HUES64 (cell line): ENCODE results near the gene NRP1.
"Not testable (repeated sequence)": the region's sequence is repeated elsewhere in the genome, so short reads cannot be mapped to it uniquely, and the experiment has no call there.

Source experiments
- H3K27ac ChIP-seq: 2 replicates; pipeline ENCODE4 v1.7.0; 2013; ENCODE audit warnings: low read depth, low read length, inconsistent platforms
- H3K27me3 ChIP-seq: 2 replicates; pipeline ENCODE4 v1.6.1; 2013; ENCODE audit warnings: mild to moderate bottlenecking, low read length; ENCODE audit not compliant: insufficient read depth
- H3K36me3 ChIP-seq: 2 replicates; pipeline ENCODE4 v1.6.1; 2013; ENCODE audit warnings: mild to moderate bottlenecking, low read length; ENCODE audit not compliant: insufficient read depth
- H3K4me1 ChIP-seq: 2 replicates; pipeline ENCODE4 v1.6.1; 2013; ENCODE audit warnings: mild to moderate bottlenecking, low read length, moderate library complexity; ENCODE audit not compliant: insufficient read depth
- H3K4me3 ChIP-seq: 2 replicates; pipeline ENCODE4 v1.5.1; 2013; ENCODE audit warnings: mild to moderate bottlenecking, low read length, moderate library complexity
- H3K9ac ChIP-seq: 2 replicates; pipeline ENCODE4 v1.6.1; 2013; ENCODE audit warnings: mild to moderate bottlenecking, low read depth, low read length
- H3K9me3 ChIP-seq: 2 replicates; pipeline ENCODE4 v1.6.1; 2013; ENCODE audit warnings: low read depth, low read length; ENCODE audit not compliant: insufficient read depth
- WGBS: fragments of 150-250, 120-280 bp; methylation state at CpG from one replicate; pipeline ENCODE4 v1.1.7; 2013; ENCODE audit warnings: missing lambda C conversion rate; 5-methylcytosine and 5-hydroxymethylcytosine counted together

Gene NRP1

DNA sequence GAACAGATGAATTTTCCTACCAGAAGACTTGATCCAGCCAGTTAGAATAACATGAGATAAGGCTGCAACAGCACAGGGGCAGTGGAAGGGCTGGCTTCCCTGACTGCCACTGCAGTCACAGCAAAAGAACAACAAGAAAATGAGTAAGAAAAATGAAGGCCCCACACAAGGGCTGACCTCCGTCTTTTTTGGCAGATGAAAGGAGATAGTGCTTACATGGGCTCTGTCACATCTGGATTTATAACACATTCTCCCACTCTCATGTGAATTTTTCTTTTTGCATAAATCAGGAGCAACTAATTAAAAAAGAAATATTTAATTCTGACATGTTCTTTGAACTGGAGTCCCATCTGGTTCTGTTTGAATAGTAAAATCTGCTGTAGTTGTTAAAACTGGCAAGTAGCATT lies 99.6 kb downstream of the NRP1 start:
- WGBS = 88% methylated on average over 1 of the region's 1 CpG
- H3K9ac ChIP-seq = no peak overlapping the region
- no peaks in the 10 kb centered on the region for H3K9me3 ChIP-seq
- H3K27me3 ChIP-seq = no peaks in the 10 kb centered on the region
- no peaks in the 10 kb centered on the region for H3K36me3 ChIP-seq
- no peak overlapping the region for H3K27ac ChIP-seq
- H3K4me3 ChIP-seq = no peak overlapping the region
- peaks cover 8% of the 10 kb centered on the region for H3K4me1 ChIP-seq

DNA sequence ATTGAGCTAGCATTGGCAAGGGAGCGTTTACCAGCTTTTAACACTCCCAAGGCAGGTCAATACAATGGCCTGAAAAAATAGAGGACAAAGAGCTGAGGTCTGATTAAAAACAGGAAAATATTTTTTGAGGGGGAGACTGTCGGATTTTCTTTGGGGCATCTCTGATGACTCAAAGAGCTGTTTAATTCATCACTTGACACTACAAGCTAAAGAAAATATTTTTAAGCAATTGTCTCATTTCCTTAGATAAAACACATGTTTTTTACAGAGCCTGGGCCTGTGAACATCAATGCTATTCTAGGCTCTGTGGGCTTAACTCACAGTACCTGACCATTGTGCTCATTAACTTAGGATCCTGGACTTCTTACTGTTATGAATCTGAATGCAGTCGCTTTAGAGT lies 100.8 kb downstream of the NRP1 start:
- H3K9ac ChIP-seq = no peak overlapping the region
- peaks cover 20% of the 10 kb centered on the region for H3K4me1 ChIP-seq
- WGBS = 87% methylated on average over 3 of the region's 3 CpGs
- H3K27me3 ChIP-seq = no peaks in the 10 kb centered on the region
- no peaks in the 10 kb centered on the region for H3K36me3 ChIP-seq
- no peaks in the 10 kb centered on the region for H3K9me3 ChIP-seq
- no peak overlapping the region for H3K4me3 ChIP-seq
- H3K27ac ChIP-seq = no peak overlapping the region

DNA sequence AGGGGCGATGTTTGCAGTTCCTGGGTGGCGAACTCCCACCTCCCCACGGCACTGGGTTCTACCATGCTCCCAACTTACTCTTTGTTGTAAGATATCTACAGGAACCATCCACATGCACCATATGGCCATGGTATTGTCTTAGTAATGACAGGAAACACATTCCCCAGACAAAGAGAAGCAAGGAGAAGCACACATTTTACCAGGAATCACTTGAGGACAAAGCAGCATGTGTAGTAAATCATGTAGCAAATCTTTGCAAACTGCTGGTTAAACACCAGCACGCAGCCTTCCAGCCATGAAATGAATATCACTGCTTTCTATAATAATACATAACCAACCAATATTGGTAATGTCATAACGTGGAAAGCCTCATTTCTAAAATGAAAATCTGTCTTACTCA lies 101.2 kb downstream of the NRP1 start:
- Histone ChIP-seq H3K9ac (no peak overlapping the region), H3K27me3 (no peaks in the 10 kb centered on the region), H3K27ac (no peak overlapping the region), H3K4me1 (peaks cover 24% of the 10 kb centered on the region), H3K4me3 (no peak overlapping the region), H3K36me3 (no peaks in the 10 kb centered on the region), H3K9me3 (no peaks in the 10 kb centered on the region)
- WGBS = 99% methylated on average over 5 of the region's 5 CpGs

DNA sequence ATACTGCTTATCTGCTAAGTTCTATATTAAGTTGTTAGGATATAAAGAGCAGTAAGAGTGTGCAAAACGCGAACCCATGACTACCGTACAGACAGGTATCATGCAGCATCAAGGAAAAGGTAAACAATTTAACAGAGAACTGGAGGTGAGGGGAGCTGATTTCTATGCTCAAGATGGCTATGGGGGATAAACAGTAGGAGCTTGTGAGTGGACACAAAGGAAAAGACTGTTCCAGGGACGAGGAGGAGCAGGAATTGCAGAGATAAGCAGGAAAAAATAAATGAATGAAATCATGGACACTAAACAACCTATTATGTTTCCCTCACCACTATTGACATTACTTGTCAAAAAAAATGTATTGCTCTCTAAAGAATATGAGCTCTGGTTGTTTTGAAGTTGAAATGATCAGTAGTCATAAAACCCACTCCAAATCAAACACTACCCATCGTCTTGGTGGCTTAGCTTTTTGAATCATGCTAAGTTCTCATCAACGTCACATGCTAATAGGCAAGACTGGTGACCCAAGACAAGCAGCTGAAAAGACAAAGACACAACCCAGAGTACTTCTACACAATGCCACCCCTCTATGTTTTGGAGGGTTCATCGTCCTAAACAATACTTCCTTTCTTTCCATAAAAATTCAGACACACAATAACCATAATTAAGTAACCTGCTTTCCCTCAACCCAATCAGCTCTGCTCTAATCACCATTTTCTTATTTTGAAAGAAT lies 102.7 kb downstream of the NRP1 start:
- Histone ChIP-seq H3K36me3 (no peaks in the 10 kb centered on the region), H3K27ac (no peak overlapping the region), H3K4me1 (peaks cover 24% of the 10 kb centered on the region), H3K27me3 (no peaks in the 10 kb centered on the region), H3K9me3 (no peaks in the 10 kb centered on the region), H3K4me3 (no peak overlapping the region), H3K9ac (no peak overlapping the region)
- 94% methylated on average over 6 of the region's 7 CpGs for WGBS

DNA sequence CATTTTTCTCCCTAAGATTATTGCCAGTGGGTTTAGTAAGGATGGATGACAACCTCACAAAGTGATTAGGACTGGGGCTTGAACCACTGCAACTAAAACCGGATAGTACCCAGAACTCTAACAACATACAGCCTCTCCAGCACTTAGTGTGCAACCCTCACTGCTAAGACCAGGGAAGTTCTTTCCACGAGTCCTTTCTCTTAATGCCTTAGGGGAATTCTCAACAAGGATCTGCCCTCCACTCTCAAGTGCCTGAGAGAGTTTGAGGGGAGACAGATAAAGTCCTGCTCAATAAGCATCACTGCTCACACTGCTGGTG lies 104.6 kb downstream of the NRP1 start:
- H3K27ac ChIP-seq = no peak overlapping the region
- no peak overlapping the region for H3K9ac ChIP-seq
- H3K9me3 ChIP-seq = no peaks in the 10 kb centered on the region
- peaks cover 18% of the 10 kb centered on the region for H3K4me1 ChIP-seq
- H3K36me3 ChIP-seq = no peaks in the 10 kb centered on the region
- no peaks in the 10 kb centered on the region for H3K27me3 ChIP-seq
- WGBS = 71% methylated on average over 2 of the region's 2 CpGs
- H3K4me3 ChIP-seq = no peak overlapping the region

DNA sequence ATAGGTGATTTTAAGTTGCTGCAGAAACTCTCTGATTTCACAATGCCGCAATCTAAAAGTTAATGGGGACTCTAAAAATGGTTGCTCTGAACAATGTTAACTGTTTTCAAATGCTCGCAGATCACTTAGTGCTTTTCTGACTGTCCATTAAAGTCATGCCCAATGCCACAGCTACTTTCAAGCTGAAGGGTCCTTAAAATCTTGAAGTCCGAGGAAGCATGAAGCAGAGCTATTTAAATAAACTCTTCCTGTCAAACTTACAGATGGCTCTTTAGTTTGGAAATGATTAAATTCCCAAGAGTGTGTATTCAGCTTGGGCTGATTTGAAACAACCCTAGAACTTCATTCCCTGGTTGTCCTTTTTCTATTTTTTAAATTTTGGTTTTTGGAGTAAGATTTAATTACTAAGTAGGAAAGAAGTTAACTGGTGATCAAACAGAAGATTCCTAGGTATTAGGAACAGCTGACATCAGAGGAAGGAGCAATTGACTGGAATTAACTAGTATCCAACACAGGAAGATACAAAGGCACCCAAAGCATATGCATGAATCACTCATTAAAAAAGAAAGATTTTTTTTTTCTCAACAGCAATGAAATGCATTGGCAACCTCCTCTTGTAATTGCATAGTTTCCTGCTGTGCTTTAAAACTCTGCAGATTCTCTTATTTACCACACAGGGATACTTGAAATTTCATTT lies 105.1 kb downstream of the NRP1 start:
- H3K4me3 ChIP-seq = no peak overlapping the region
- no peak overlapping the region for H3K9ac ChIP-seq
- peaks cover 17% of the 10 kb centered on the region for H3K4me1 ChIP-seq
- H3K36me3 ChIP-seq = no peaks in the 10 kb centered on the region
- no peaks in the 10 kb centered on the region for H3K27me3 ChIP-seq
- H3K27ac ChIP-seq = no peak overlapping the region
- no peaks in the 10 kb centered on the region for H3K9me3 ChIP-seq
- 93% methylated on average over 3 of the region's 3 CpGs for WGBS

DNA sequence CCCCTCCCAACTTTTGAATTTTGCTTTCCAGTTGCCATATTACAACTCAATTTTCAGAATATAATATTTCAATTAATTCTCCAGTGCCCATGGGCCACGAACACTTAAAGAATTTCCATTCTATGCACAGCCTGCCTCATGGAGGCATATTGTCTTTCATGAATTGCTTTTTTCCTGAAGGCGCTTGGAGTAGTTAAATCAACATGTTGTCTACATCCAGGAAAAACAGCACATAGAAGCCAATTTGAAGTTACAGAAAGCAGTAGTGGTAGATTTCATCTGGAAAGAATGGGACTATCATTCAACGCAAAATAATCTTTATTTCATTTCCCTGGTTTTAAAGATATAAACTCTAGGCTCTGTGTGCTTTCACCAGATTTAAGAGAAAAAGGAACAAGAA lies 106.0 kb downstream of the NRP1 start:
- Histone ChIP-seq H3K9ac (no peak overlapping the region), H3K4me3 (no peak overlapping the region), H3K27me3 (no peaks in the 10 kb centered on the region), H3K9me3 (no peaks in the 10 kb centered on the region), H3K4me1 (peaks cover 17% of the 10 kb centered on the region), H3K27ac (no peak overlapping the region), H3K36me3 (no peaks in the 10 kb centered on the region)
- WGBS = 91% methylated on average over 2 of the region's 3 CpGs

DNA sequence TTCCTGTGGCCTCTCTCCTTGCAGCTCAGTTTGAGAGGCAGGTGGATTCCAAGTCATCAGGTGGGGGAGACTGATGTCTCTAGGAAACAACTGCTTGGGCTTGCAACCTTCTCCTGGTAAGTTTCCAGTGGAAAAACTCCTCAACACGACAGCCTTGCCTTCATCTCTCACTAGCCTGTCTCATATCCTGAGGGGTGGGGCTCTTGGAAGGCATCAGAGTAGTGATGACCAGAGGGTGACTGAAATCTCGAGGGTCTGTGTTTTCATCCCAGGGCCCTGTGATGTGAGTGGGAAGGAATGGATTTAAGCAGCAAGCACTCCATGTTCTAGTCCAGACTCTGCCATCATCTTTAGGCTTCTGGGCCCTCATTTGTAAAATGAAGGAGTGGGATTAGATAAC lies 107.0 kb downstream of the NRP1 start:
- H3K27ac ChIP-seq = no peak overlapping the region
- no peaks in the 10 kb centered on the region for H3K36me3 ChIP-seq
- H3K27me3 ChIP-seq = no peaks in the 10 kb centered on the region
- no peak overlapping the region for H3K4me3 ChIP-seq
- peaks cover 17% of the 10 kb centered on the region for H3K4me1 ChIP-seq
- no peak overlapping the region for H3K9ac ChIP-seq
- 83% methylated on average over 2 of the region's 2 CpGs for WGBS
- H3K9me3 ChIP-seq = no peaks in the 10 kb centered on the region

DNA sequence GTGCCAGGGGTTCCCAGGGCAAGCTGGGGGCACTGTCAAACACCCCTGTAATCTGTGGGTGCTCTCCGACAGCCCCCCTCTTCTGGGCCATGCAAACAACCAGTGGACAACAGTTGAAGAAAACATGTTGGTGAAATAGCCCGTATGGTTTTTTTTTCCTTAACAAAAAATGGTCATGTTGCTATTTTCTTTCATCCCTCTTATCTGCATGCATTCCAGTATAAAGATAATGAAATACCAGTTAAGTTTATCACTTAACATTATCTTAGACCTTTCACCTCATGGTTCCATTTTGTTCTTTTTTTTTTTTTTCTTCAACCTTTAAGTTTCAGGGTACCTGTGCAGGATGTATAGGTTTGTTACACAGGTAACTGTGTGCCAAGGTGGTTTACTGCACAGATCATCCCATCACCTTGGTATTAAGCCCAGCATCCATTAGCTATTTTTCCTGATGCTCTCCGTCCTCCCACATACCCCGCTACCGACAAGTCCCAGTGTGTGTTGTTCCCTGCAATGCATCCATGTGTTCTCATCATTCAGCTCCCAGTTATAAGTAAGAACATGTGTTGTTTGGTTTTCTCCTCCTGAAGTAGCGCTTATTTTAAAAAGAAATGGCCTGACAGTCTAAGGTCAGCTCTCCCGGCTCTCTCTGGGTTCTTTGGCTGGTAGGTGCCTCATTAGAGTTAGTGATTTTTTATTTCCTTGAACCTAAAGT lies 110.1 kb downstream of the NRP1 start:
- no peaks in the 10 kb centered on the region for H3K27me3 ChIP-seq
- H3K4me3 ChIP-seq = no peak overlapping the region
- no peaks in the 10 kb centered on the region for H3K36me3 ChIP-seq
- H3K9me3 ChIP-seq = no peaks in the 10 kb centered on the region
- H3K27ac ChIP-seq = no peak overlapping the region
- over 99% methylated on average over 7 of the region's 7 CpGs for WGBS
- peaks cover 12% of the 10 kb centered on the region; the same call in 1 of the 2 replicates for H3K4me1 ChIP-seq
- H3K9ac ChIP-seq = no peak overlapping the region

DNA sequence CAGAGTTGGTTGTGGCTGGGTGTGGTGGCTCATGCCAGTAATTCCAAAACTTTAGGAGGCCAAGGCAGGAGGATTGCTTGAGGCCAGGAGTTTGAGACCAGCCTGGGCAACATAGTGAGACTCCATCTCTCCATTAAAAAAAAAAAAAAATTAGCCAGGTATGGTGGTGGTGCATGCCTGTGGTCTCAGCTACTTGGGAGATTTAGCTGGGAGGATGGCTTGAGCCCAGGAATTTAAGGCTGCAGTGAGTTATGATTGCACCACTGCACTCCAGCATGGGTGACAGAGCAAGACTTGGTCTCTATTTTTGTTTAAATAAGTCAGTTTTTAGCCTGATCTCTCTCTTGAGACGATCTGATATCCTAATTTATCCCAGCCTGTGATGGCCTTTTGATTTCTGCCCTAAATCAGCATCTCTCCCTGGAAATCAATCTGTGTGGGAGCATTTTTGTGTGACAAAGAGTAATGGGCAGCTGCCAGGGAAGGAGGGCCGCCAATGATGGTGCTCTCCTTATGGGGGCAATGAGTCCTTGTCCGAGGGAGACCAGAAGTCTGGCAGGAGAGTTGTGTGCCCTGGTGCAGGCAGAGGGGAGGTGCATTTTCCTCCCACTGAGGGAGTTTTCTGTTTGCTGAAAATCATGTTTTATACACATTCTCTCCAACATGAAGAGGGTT lies 111.0 kb downstream of the NRP1 start:
- Histone ChIP-seq H3K27ac (no peak overlapping the region), H3K9ac (no peak overlapping the region), H3K4me1 (0 out of 2 replicates have a peak, but pooled peaks cover 2% of the 10 kb centered on the region), H3K27me3 (no peaks in the 10 kb centered on the region), H3K36me3 (no peaks in the 10 kb centered on the region), H3K4me3 (no peak overlapping the region), H3K9me3 (no peaks in the 10 kb centered on the region)
- WGBS = 90% methylated on average over 3 of the region's 3 CpGs

DNA sequence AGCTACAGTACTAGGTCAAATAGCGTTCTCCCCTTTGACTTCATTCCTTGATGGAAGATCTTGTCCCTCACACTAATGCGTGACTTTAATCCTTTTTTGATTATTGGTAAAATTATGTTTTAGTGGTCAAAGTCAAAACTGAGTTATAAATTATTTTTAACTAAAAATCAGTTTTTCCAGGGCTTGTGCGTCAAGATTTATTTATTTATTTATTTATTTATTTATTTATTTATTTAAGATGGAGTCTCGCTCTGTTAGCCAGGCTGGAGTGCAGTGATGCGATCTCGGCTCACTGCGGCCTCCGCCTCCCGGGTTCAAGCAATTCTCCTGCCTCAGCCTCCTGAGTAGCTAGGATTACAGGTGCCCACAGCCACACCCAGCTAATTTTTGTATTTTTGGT lies 112.2 kb downstream of the NRP1 start:
- H3K9me3 ChIP-seq, H3K9ac ChIP-seq, H3K27me3 ChIP-seq, H3K27ac ChIP-seq, H3K4me1 ChIP-seq, H3K36me3 ChIP-seq, H3K4me3 ChIP-seq: not testable (repeated sequence)
- WGBS = 87% methylated on average over 8 of the region's 9 CpGs
